Measurements from ENCODE around the gene TP53I13. TPM values are rescaled to one million over a fixed set of nuclear protein-coding genes. Genes with fewer than 3 reads are reported as not detected.

The TP53I13 gene
- polyA plus RNA-seq, 3 donors from 2014 or later = 41.6 to 50.5 (median 47.0) TPM

- Mint-ChIP-seq H3K36me3 (no peaks in the 10 kb centered on the region), H3K4me3 (peak overlapping the region; percentile 20 to 67 (median 61)), H3K9me3 (no peaks in the 10 kb centered on the region), H3K27me3 (ENCODE audit: low read depth in 3 of 3) (peaks cover 0 to 3% (median 1%) of the 10 kb centered on the region in 3 donors), H3K4me1 (peaks cover 24 to 31% of the 10 kb centered on the region in 2 donors), H3K27ac (no peak overlapping the region)
- DNase-seq = no peak
Measured at GRCh38 chr17:29595107-29595942, 26.8 kb downstream of the TP53I13 start.

- Mint-ChIP-seq H3K27ac (no peak overlapping the region), H3K36me3 (no peaks in the 10 kb centered on the region), H3K9me3 (no peaks in the 10 kb centered on the region), H3K27me3 (ENCODE audit: low read depth in 3 of 3) (peaks cover 0 to 3% (median 1%) of the 10 kb centered on the region in 3 donors), H3K4me3 (no peak overlapping the region), H3K4me1 (peaks cover 16 to 23% of the 10 kb centered on the region in 2 donors)
- DNase-seq = no peak
Measured at GRCh38 chr17:29595943-29596774, 27.7 kb downstream of the TP53I13 start.

- no peak for DNase-seq
- no peaks in the 10 kb centered on the region for H3K9me3 Mint-ChIP-seq
Measured at GRCh38 chr17:29596811-29597210, 28.3 kb downstream of the TP53I13 start.

GRCh38 chr17:29597361-29598172 lies 29.1 kb downstream of the TP53I13 start:
- Mint-ChIP-seq H3K27ac (no peak overlapping the region), H3K36me3 (no peaks in the 10 kb centered on the region), H3K27me3 (ENCODE audit: low read depth in 3 of 3) (peaks cover 0 to 1% (median 0%) of the 10 kb centered on the region in 3 donors), H3K4me3 (no peak overlapping the region), H3K9me3 (no peaks in the 10 kb centered on the region), H3K4me1 (peaks cover 2 to 9% of the 10 kb centered on the region in 2 donors)
- no peak for DNase-seq

More at GRCh38 chr17:29596811-29597210, 28.3 kb downstream of the TP53I13 start:
- peaks cover 9 to 16% of the 10 kb centered on the region in 2 donors for H3K4me1 Mint-ChIP-seq
- H3K36me3 Mint-ChIP-seq = no peaks in the 10 kb centered on the region
- H3K4me3 Mint-ChIP-seq = no peak overlapping the region
- no peak overlapping the region for H3K27ac Mint-ChIP-seq
- H3K27me3 Mint-ChIP-seq (ENCODE audit: low read depth in 3 of 3) = peaks cover 0 to 1% (median 0%) of the 10 kb centered on the region in 3 donors

GRCh38 chr17:29603109-29603674 lies 34.7 kb downstream of the TP53I13 start:
- Mint-ChIP-seq H3K27me3 (ENCODE audit: low read depth in 3 of 3) (peaks cover 0 to 2% (median 1%) of the 10 kb centered on the region in 3 donors), H3K36me3 (no peaks in the 10 kb centered on the region), H3K27ac (no peak overlapping the region), H3K4me3 (no peak overlapping the region), H3K4me1 (peaks cover 0 to 1% of the 10 kb centered on the region in 2 donors), H3K9me3 (no peaks in the 10 kb centered on the region)
- no peak for DNase-seq

GRCh38 chr17:29607557-29608195 lies 39.2 kb downstream of the TP53I13 start:
- Mint-ChIP-seq H3K27me3 (ENCODE audit: low read depth in 3 of 3) (peaks cover 1 to 3% (median 3%) of the 10 kb centered on the region in 3 donors), H3K9me3 (no peaks in the 10 kb centered on the region), H3K4me1 (peaks cover 15 to 18% of the 10 kb centered on the region in 2 donors), H3K4me3 (no peak overlapping the region), H3K36me3 (no peaks in the 10 kb centered on the region), H3K27ac (peak overlapping the region in 1 of 6 donors; percentile 46)
- no peak for DNase-seq

- peaks cover 1 to 3% (median 3%) of the 10 kb centered on the region in 3 donors for H3K27me3 Mint-ChIP-seq (ENCODE audit: low read depth in 3 of 3)
- peak overlapping the region in 1 of 5 donors; percentile 38 for H3K4me3 Mint-ChIP-seq
- peak; percentile 40 to 48 (median 46) for DNase-seq
- peaks cover 19 to 23% of the 10 kb centered on the region in 2 donors for H3K4me1 Mint-ChIP-seq
- H3K27ac Mint-ChIP-seq = peak overlapping the region in 1 of 6 donors; percentile 18
- H3K36me3 Mint-ChIP-seq = no peaks in the 10 kb centered on the region
- H3K9me3 Mint-ChIP-seq = no peaks in the 10 kb centered on the region
Measured at GRCh38 chr17:29608986-29609385, 40.5 kb downstream of the TP53I13 start.

- Mint-ChIP-seq H3K4me3 (no peak overlapping the region), H3K4me1 (peaks cover 33 to 37% of the 10 kb centered on the region in 2 donors), H3K9me3 (no peaks in the 10 kb centered on the region), H3K27ac (peak overlapping the region in 2 of 6 donors; percentile 36 to 67), H3K36me3 (no peaks in the 10 kb centered on the region), H3K27me3 (ENCODE audit: low read depth in 3 of 3) (peaks cover 1 to 3% (median 1%) of the 10 kb centered on the region in 3 donors)
- DNase-seq = no peak
Measured at GRCh38 chr17:29610395-29610794, 41.9 kb downstream of the TP53I13 start.

GRCh38 chr17:29611351-29612093 lies 43.0 kb downstream of the TP53I13 start:
- H3K4me1 Mint-ChIP-seq = peaks cover 43 to 48% of the 10 kb centered on the region in 2 donors
- H3K27me3 Mint-ChIP-seq (ENCODE audit: low read depth in 3 of 3) = peaks cover 1 to 5% (median 3%) of the 10 kb centered on the region in 3 donors
- H3K27ac Mint-ChIP-seq = no peak overlapping the region
- H3K4me3 Mint-ChIP-seq = peak overlapping the region in 3 of 5 donors; percentile 7 to 21 (median 18)
- H3K36me3 Mint-ChIP-seq = no peaks in the 10 kb centered on the region
- DNase-seq = no peak
- no peaks in the 10 kb centered on the region for H3K9me3 Mint-ChIP-seq

GRCh38 chr17:29612094-29612403 lies 43.5 kb downstream of the TP53I13 start:
- no peak overlapping the region for H3K27ac Mint-ChIP-seq
- peaks cover 1 to 5% (median 3%) of the 10 kb centered on the region in 3 donors for H3K27me3 Mint-ChIP-seq (ENCODE audit: low read depth in 3 of 3)
- no peaks in the 10 kb centered on the region for H3K36me3 Mint-ChIP-seq
- H3K9me3 Mint-ChIP-seq = no peaks in the 10 kb centered on the region
- peak overlapping the region in 1 of 5 donors; percentile 7 for H3K4me3 Mint-ChIP-seq
- no peak for DNase-seq
- H3K4me1 Mint-ChIP-seq = peaks cover 48 to 53% of the 10 kb centered on the region in 2 donors

- peaks cover 54 to 59% of the 10 kb centered on the region in 2 donors for H3K4me1 Mint-ChIP-seq
- H3K9me3 Mint-ChIP-seq = no peaks in the 10 kb centered on the region
- DNase-seq = no peak
- no peaks in the 10 kb centered on the region for H3K36me3 Mint-ChIP-seq
- H3K27me3 Mint-ChIP-seq (ENCODE audit: low read depth in 3 of 3) = peaks cover 3 to 5% (median 5%) of the 10 kb centered on the region in 3 donors
- peak overlapping the region in 2 of 5 donors; percentile 54 to 70 for H3K4me3 Mint-ChIP-seq
- H3K27ac Mint-ChIP-seq = no peak overlapping the region
Measured at GRCh38 chr17:29612404-29613280, 44.1 kb downstream of the TP53I13 start.

Data from immature natural killer cell (primary cell).